Measurements from ENCODE around the gene RTN4.

RTN4 gene

GRCh38 chr2:54939446-54940118 lies 110.7 kb downstream of the RTN4 start:
- no peak for TF ChIP-seq CTCF (IDR thresholded peaks at IDR 0.05; ENCODE audit: insufficient read depth, missing control alignments)
- no peak for FAIRE-seq

GRCh38 chr2:54936766-54937165 lies 113.5 kb downstream of the RTN4 start:
- FAIRE-seq: no peak
- no peak for TF ChIP-seq CTCF (IDR thresholded peaks at IDR 0.05; ENCODE audit: insufficient read depth, missing control alignments)

More at GRCh38 chr2:54939446-54940118, 110.7 kb downstream of the RTN4 start:
- DNase-seq (ENCODE audit: insufficient read length, low spot score): no peak

GRCh38 chr2:54935389-54935788 lies 114.9 kb downstream of the RTN4 start:
- no peak for FAIRE-seq
- no peak for TF ChIP-seq CTCF (IDR thresholded peaks at IDR 0.05; ENCODE audit: insufficient read depth, missing control alignments)

More at GRCh38 chr2:54936766-54937165, 113.5 kb downstream of the RTN4 start:
- no peak for DNase-seq (ENCODE audit: insufficient read length, low spot score)

GRCh38 chr2:54931473-54931872 lies 118.8 kb downstream of the RTN4 start:
- DNase-seq (ENCODE audit: insufficient read length, low spot score): no peak
- FAIRE-seq: no peak
- no peak for TF ChIP-seq CTCF (IDR thresholded peaks at IDR 0.05; ENCODE audit: insufficient read depth, missing control alignments)

More at GRCh38 chr2:54935389-54935788, 114.9 kb downstream of the RTN4 start:
- no peak for DNase-seq (ENCODE audit: insufficient read length, low spot score)

GRCh38 chr2:54928719-54929118 lies 121.5 kb downstream of the RTN4 start:
- no peak for DNase-seq (ENCODE audit: insufficient read length, low spot score)
- FAIRE-seq: no peak
- TF ChIP-seq CTCF (IDR thresholded peaks at IDR 0.05; ENCODE audit: insufficient read depth, missing control alignments): no peak

GRCh38 chr2:54927751-54928615 lies 122.3 kb downstream of the RTN4 start:
- no peak for TF ChIP-seq CTCF (IDR thresholded peaks at IDR 0.05; ENCODE audit: insufficient read depth, missing control alignments)
- no peak for FAIRE-seq

More at GRCh38 chr2:54927751-54928615, 122.3 kb downstream of the RTN4 start:
- DNase-seq (ENCODE audit: insufficient read length, low spot score): no peak

Measured in D721Med (cell line).